ENCODE data around the gene DLG1.

DLG1 gene

DNA sequence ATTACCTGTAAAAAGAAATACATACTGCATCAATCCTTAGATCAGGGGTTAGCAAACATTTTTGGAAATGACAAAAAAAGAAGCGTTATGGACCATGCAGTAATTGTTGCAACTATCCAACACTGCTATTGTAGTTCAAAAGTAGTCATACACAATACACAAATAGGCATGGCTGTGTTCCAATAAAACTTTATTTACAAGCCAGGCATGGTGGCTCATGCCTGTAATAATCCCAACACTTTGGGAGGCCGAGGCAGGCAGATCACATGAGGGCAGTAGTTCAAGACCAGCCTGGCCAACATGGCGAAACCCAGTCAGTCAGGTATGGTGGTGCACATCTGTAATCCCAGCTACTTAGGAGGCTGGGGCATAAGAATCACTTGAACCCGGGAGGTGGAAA is 124.8 kb downstream of the DLG1 start:
- DNase-seq (ENCODE audit: low read depth, low spot score): no peak

DNA sequence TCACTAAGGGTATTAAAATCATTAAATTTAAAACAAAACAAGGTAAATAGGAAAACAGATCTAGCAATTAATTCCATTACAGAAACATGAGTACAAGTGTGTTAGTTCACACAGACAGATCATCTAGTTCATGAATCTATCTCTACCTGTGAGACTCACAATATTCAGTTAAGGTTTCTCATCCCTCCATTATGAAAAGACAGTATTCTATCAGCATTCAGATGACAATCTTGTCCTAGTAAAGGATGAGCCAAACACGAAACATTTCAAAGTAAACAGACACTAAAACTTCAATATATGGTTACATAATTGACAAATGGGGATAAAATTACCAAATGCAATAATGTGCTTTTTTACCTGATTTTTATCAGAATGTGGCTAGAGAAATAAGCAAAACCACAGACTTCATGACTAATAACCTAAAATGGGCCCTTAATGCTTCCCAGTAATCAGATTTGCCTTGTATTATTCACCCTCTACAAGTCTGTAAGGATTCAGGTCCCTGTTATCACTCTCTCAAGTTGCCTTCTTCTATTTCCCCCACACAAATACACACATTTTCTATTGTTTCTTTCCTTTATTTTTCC is 126.8 kb downstream of the DLG1 start:
- DNase-seq (ENCODE audit: low read depth, low spot score): no peak

DNA sequence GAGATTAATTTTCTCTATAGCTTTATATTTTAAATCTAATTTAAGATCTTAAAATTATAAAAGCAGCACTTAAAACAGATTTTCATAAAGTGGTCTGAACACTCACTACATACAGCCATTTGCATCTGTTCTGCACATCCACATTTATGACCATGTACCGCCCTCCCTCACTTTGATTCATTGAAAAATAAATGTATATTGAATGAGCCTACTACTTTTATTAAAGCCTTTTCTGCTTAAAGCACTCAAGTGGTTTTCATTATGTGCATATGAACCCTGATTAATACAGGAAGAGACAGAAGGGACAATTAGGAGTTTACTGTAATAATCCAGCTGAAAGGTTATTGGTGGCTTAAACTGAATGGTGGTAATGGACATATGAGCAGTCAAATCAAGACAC is 129.4 kb downstream of the DLG1 start:
- no peak for DNase-seq (ENCODE audit: low read depth, low spot score)

DNA sequence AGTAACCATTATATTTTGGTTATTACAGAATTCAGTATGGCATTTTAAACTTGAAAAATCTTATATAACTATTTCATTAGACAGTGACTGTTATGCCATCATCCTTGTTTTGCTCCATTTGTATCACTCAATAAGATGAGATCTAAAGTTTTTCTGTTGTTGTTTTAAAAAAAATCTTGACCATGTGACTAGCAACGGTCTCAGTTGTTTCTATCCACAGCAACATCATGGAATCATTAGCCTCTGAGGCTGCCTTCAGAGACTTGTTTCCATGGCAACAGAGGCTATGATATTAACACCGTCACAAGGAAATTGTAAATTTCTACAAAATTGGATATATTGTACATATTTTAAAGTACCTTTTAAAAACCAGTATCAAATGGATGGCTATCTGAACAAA is 129.8 kb downstream of the DLG1 start:
- no peak for DNase-seq (ENCODE audit: low read depth, low spot score)

DNA sequence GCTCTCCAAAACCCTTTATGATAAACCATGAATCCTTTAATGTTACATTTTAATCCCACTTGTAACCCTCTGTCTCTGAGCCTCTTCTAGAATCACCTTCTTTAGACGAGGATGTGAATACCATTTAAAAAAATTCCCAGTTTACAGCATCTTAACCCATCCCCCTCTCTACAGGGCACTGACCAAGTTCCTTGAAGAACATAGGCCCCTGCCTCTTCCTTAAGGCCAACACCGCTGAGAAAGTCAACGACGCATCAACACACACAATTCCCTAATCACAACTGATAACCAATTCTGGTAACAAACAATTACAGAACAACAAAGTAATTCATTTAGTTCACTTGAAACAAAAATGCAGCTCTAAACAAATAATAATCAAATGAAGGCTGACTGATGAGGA is 130.3 kb downstream of the DLG1 start:
- no peak for DNase-seq (ENCODE audit: low read depth, low spot score)

DNA sequence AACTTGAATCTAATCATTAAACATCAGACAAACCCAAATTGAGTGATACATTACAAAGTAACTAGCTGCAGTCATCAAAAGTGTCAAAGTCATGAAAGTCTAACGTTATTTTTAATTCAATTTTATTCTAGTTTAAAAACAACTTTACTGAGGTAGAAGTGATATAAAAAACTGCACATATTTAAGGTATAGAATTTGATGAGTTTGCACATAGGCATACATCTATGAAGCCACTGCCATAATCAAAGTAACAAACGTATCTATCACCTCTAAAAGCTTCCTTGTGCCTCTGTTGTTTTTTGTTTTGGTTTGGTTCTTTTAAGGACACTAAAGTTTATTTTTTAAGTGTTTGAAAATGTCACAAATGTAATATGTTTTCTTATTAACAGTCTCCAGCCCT is 130.9 kb downstream of the DLG1 start:
- DNase-seq (ENCODE audit: low read depth, low spot score): no peak

DNA sequence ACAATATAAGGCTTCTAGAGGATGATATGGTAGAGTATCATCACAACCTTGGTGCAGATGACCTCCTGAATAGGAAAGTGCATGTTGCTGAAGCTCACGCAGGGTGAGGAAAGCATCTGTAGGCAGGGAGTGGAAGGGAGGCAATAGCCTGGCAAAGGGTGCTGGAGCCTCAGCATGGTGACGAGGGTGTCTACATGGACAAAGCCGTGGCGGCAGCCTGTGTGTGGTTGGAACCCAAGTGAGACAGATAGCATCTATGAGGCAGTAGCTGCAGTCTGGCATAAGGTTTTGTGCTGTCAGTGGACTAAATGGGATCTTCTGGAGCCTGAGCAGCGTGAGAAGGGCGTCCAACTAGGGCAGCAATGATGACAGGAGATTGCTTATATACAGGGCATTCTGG is 132.5 kb downstream of the DLG1 start:
- no peak for DNase-seq (ENCODE audit: low read depth, low spot score)

DNA sequence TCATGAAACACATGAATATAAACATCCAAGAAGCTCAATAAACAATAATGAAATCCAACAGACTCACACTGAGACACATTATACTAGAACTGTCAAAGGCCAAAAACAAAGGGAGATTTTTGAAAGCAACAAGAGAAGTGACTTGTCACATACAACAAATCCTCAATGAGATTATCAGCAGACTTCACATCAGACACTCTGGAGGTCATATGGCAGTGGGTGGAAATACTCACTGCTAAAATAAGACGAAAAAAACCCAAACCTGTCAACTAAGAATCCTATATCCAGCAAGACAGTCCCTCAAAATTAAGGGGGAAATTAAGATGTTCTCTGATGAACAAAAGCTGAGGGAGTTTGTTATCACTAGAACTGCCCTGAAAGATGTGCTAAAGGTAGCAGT is 143.4 kb downstream of the DLG1 start:
- DNase-seq (ENCODE audit: low read depth, low spot score): no peak

DNA sequence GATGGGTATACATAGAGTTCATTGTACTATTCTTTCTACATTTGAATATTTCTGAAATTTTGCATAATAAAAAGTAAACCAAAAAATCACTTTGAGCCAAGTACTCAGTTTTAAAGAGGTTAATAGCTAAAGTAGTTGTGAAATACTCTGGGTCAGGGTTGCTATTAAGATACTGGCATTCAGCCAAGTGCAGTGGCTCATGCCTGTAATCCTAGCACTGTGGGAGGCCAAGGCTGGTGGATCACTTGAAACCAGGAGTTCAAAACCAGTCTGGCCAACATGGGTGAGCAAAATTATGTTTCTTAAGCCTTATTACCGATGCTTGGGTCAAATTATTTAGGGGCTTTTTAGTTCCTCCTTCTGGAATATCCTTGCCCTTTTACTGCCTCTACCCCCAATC is 146.8 kb downstream of the DLG1 start:
- DNase-seq (ENCODE audit: low read depth, low spot score): no peak

DNA sequence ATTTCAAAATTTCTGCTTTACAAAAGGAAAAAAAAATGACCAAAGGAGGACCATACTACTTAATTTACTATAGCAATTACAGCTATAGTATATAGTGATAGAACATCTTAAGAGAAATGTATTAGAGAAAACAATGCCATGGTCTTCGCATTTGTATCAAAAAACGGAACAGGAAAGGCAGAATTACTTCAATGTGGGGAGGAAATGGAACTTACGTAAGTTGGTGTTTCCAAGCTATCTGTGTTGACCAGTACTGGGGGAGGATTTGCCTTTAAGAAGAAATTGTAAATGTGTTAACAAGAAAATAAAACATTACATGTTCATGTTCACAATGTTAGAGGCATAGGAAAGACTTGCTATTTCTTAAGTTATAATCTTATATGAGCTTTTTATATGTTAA is 148.9 kb downstream of the DLG1 start:
- DNase-seq (ENCODE audit: low read depth, low spot score): no peak

DNA sequence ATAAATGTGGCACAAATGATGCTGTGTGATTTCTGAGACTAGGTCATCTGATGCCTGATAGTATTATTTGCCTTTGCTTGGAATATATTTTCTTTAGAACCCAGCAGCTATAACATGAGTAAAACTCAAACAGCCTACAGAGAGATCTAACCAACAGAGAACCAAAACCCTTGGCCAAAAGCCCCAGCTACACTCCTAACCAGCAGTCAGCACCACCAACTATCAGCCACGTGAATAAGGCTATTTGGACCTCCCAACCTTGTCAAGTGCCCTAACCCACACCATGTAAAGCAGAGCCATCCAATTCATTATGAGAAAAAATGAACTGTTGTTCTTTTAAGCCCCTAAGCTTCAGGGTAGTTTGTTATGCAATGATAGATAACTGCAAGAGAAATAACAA is 154.2 kb downstream of the DLG1 start:
- no peak for DNase-seq (ENCODE audit: low read depth, low spot score)

DNA sequence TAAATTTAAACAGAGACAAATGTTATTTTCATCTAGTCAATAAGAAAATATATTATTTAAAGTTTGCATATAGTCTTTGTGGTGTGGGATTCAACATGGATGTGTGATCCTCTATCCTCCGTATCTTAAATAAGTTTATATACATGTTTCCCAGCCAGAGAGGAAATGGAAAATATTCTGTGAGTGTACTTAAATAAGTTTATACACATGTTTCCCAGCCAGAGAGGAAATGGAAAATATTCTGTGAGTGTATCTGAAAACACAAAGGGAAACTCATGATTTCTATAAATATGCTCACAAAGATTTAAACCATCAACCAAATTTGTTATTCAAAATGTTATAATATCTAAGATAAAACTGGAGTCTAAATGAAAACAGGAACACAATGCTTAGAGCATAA is 158.8 kb downstream of the DLG1 start:
- no peak for DNase-seq (ENCODE audit: low read depth, low spot score)

DNA sequence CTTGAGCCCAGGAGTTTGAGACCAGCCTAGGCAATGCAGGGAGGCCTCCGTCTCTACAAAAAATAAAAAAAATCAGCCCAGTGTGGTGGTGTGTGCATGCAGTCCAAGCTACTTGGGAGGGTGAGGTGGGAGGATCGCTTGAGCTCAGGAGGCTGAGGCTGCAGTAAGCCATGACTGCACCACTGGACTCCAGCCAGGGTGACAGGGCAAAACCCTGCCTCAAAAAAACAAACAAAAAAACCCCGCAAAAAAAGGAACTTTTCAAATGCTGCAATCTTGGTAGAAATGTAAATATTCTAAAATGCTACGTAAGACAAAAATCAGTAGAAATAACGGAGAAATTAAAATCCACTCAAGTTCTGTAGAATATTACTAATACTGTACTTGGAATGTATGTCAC is 160.7 kb downstream of the DLG1 start:
- no peak for DNase-seq (ENCODE audit: low read depth, low spot score)

DNA sequence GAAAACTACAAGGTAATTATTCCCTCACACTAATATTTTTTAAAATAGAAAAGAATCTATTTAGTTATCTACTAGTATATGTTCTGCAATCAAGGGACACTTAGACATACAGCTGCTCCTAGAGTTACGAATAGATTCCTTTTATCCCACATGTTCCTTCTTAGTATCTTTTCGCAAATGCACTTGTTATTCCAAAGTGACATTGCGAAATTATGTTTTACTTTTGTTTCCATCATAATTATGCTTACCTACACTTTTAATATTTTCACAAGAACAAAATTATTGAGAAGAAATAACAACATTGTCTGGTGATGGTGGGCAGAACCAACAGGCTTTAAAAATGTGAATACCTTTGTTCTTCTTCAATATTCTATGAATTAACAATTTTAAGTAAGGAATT is 161.7 kb downstream of the DLG1 start:
- no peak for DNase-seq (ENCODE audit: low read depth, low spot score)

DNA sequence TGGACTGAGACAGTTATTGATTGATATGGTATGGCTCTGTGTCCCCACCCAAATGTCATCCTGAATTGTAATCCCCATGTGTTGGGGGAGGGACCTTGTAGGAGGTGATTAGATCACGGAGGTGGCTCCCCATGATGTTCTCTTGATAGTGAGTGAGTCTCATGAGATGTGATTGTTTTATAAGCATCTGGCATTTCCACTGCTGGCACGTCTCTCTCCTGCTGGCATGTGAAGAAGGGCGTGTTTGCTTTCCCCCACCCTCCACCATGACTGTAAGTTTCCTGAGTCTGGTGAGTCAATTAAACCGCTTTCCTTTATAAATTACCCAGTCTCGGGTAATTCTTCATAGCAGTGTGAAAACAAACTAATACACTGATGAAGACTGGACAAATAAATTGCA is 163.2 kb downstream of the DLG1 start:
- no peak for DNase-seq (ENCODE audit: low read depth, low spot score)

DNA sequence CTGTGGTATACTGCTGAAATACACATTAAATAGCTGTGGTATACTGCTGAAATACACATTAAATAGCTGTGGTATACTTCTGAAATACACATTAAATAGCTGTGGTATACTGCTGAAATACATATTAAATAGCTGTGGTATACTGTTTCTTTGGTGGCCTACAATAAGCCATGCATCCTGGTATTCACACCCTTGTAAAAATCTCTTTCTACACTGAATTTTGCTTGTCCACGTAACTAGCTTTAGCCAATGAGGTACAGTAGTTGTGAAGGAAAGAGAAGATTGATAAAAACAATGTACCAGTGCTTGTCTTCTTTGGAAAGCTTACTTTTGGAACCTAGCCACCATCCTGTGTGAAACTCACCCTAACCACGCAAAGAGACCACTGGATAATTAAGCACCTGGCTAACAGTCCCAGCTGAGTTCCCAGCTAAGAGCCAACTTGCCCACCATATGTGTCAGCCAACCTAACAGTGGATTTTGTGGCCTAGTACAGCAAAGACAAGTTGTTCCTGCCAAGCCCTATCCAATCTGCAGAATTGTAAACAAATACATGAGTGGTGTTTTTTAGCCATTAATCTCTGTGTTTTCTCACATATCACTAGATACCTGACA is 165.4 kb downstream of the DLG1 start:
- DNase-seq (ENCODE audit: low read depth, low spot score): no peak

DNA sequence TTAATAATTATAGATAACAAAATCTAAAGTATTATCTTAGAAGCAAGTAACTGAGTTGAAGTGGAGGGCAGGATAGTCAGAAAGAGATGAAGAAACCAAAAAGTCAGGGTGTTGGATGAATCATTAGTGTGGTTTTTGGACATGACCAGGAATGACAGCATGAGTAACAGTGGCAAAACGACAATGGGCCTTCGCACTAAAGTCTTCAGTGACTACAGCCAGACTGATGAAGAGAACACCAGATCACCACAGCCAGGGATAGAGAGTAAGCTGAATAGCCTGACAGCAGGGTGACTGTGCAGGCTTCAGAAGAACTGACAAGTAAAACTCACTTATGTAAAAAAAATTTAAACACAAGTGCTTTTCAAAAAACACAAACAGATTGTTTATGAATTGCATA is 172.8 kb downstream of the DLG1 start:
- DNase-seq (ENCODE audit: low read depth, low spot score): no peak

DNA sequence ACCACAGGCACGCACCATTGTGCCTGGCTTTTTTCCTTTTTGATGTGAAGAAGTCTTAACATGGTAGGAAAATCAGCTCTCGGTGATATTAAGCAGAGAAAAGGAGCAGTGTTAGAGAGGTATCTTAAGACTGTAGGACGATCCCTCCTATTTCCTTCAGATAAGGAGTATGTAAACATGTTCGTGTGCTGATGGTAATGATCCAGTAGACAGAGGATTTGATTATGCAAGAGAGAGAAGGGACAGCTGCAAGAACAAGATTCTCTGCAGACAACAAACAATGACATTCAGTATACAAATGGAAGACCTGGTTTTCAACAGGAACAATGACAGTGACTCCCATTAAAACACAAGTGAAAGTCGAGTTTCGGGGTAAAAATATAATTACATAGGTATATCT is 173.7 kb downstream of the DLG1 start:
- no peak for DNase-seq (ENCODE audit: low read depth, low spot score)

DNA sequence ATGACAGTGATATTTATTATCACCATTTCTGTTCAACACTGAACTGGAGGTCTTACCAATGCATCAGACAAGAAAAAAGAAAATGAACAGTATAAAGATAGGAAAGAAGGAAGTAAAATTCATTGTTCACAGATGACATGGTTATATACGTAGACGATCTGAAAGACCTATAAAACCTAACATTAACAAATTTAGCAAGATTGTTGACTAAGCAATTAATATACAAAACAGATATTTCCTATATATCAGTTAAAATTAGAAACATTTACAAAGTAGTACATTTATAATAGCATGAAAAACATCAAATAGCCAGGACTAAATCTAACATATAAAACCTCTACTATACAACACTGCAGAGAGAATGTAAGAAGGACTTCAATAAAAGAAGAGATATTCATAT is 176.0 kb downstream of the DLG1 start:
- no peak for DNase-seq (ENCODE audit: low read depth, low spot score)

DNA sequence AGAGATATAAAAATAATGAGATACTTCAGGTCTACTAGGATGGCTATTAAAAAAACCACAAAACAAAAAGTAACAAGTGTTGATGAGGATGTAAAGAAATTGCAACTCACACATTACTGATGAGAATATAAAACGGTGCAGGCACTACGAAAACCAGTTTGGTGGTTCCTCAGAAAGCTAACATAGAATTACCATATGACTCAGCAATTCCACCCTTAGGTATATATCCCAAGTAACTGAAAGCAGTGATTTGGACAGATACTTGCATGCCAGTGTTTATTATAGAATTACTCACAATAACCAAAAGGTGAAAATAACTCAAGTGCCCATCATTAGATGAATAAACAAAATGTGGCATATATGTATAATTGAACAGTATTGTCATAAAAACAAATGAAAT is 181.3 kb downstream of the DLG1 start:
- no peak for DNase-seq (ENCODE audit: low read depth, low spot score)

DNA sequence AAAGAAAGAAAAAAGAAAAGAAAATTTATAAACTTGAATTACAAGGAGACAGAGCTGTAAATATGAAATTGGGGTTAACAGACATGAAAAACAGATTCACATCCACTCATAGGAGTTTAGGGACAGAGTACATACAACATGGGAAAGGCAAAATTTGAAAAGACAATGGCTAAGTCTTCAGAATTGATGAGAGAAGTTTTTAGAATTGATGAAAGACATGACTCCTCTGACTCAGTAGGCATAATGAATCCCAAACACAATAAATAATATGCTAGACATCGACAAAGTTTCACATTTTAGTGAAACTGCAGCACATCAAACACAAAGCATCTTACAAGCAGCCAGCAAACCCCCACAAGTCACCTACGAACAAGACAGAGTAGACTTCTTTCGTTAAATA is 184.4 kb downstream of the DLG1 start:
- DNase-seq (ENCODE audit: low read depth, low spot score): no peak

DNA sequence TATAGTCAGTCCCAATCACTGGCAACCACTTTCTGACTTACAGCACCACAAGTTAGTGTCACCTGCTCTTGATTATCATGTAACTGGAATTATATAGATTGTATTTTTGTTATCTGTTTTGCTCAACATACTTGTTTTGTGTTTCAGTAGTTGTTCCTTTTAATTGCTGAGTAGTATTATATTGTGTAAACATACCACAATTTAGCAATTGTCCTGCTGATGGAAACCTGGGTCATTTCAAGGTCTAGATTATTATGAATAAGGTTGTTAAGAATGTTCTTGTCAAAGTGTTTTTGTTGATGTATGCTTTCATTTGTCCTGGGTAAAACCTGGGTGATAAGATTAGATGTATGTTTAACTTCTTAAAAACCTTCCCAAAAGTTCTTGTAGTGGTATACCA is 186.7 kb downstream of the DLG1 start:
- no peak for DNase-seq (ENCODE audit: low read depth, low spot score)

DNA sequence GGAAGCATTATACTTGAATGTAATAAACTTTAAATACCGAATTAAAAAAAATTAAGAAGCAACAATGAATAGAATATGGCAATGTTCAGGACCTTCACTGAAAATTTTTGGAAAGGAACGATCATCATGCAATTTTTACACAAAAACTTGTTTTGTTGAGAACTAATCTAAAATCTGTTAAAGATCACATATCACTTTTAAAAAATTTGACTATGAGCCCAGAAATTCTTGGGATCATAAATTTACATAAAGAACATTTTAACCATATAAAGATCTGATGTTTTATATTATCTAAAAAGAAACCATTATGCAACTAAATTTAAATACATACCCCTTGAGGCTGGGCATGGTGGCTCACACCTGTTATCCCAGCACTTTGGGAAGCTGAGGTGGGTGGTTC is 192.6 kb downstream of the DLG1 start:
- DNase-seq (ENCODE audit: low read depth, low spot score): no peak

DNA sequence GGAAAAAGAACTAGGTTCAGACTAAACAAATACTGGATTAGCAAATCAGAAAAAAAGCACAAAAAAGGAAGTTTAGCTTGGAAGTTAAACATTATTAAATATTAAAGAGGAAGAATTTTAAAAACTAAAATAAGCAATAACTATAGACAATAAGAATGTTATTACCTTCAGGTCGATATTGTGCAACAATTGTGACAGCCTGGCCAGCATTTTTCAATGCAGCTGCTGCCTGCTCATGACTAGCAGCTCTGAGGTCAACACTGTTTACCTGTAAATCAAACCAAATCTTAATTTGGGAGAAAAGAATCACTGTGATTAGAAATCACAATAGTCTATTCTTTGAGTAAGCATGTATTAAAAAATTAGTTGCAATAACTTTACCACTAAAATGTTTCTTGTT is 193.7 kb downstream of the DLG1 start:
- DNase-seq (ENCODE audit: low read depth, low spot score): no peak

Measured in activated naive CD8-positive, alpha-beta T cell treated with anti-CD3 and anti-CD28 coated beads, Interleukin-2, amount 50 U/mL, for 16 hours (primary cell).